PC-9 (cell line): ENCODE results near the gene FOXL1.

Experiments used
- CTCF ChIP-seq: fragments of 200-600 bp; sonication (generic); conservative IDR thresholded peaks from 2 replicates; pipeline ENCODE4 v1.6.1; 2017; ENCODE audit warnings: mixed run types, antibody characterized with exemption, mild to moderate bottlenecking, moderate library complexity
- EZH2 ChIP-seq: fragments of 200-600 bp; sonication (generic); IDR thresholded peaks from 2 replicates; pipeline ENCODE4 v1.8.0; 2017; ENCODE audit warnings: antibody characterized with exemption, low read depth

GRCh38 chr16:86611525-86611855, 33.1 kb downstream of the FOXL1 start:
- no peak for TF ChIP-seq CTCF
- no peak for TF ChIP-seq EZH2
